ENCODE results near the gene FSTL4.

The FSTL4 gene

DNA sequence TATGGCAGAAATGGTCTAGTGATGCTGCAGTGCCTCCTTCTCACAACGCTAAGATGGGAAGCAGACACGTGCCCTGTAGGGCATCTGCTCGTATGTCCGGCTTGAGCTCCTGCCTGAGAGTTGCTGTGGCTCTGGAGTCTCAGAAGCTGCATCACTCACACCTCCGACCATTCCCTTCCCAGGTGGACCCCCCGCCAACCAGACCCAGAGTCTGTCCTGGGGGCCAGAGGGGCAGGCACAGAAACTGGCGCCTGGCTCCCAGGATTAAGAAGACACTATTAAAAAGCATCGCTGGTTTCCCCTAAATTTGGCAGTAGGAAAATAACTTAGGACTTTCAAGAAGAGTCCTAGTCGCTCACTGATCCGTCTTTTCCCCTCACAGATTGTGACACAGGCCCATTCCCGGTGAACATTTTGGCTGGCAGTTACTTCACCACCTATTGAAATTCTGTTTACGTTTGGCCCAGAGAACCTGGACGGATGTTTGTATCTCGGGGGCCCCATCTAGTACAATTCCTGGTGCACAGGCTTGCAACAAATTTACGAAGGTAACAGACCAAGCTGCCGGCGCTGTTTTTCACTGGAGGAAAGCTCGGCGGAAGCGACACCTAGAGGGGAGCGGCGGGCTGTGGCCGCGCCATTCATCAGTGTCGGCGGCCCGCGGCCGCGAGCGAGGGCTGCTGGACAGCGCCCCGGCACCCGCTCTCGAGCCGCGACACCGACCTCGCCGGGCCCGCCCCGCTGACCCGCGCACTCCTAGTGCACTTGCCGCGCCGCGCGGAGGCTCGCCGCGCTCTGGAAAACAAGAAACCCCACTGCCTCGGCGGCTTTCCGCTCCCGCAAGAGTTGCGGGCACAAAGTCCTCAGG lies 1.6 kb downstream of the FSTL4 start:
- peak; percentile 48 for DNase-seq

DNA sequence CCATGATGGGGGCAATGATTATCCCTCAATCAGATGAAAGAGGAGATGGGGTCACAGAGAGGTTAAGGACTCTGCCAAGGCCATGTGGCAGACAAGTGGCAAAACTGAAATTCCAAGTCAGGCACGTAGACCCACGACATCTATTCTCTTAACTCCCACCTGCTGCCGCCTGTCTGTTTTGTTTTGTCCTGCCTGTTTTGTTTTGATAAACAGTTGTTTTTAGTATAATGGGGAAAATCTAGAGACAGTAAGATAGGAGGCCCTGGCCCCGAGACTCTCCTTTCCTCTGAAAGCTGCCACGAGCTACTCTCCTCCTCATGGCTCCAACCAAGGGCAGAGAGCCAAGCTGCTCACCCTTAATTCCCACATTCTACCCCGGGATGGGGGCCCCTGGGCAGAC lies 4.9 kb downstream of the FSTL4 start:
- DNase-seq: no peak

DNA sequence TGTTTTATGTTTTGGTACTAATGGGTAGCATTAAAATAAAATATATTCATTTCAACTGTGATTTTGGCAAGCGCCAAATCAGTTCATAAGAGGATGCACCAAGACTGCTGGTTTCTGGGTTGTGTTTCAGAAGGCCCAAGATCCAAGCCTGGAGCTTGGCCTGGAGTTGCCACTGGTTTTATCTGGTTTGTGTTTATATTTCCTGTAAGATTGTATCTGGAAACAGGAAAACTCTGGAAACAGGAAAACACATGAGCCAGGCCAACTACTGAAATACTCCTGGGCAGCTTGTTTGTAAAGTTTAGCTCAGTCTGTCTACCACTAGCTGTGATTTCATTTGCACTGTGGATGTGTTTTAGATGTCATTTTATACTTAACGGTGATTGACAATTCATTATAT lies 5.5 kb downstream of the FSTL4 start:
- DNase-seq: no peak

DNA sequence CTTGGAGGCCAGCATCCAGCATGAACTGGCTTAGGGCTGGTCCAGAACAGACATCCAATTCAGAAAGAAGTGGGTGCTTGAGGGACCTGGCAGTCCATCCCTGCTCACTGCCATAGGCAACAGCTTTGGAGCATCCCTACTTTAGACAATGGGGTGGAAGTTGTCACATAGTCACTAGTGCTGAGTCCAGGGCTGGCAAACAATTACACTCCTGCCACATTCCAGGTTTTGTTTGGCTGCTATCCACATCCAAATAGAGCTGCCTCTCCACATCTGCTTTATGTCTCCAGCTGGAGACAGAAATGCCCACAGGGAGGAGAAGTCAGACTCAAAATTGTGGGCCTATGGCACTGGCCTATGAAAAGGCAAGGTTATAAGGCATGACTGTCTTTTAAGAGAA lies 7.0 kb downstream of the FSTL4 start:
- no peak for DNase-seq

DNA sequence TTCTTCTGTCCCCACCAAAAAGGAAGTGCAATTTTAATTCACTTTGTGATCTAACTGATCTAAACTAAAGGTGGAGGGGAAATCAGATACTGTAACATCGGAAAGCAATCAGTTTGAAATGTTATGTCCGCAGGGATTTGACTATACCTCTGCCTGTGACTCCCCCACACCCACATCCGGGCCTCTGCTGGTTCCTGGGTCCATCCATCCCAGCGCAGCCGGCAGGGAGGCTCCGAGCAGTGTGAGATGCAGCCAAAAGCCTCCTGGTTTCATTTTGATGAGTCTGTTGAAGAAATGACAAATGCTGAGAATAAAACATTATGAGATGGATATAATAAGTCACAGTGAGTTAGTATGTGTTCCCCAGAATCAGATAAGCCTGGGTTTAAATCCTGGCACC lies 8.6 kb downstream of the FSTL4 start:
- DNase-seq: no peak

DNA sequence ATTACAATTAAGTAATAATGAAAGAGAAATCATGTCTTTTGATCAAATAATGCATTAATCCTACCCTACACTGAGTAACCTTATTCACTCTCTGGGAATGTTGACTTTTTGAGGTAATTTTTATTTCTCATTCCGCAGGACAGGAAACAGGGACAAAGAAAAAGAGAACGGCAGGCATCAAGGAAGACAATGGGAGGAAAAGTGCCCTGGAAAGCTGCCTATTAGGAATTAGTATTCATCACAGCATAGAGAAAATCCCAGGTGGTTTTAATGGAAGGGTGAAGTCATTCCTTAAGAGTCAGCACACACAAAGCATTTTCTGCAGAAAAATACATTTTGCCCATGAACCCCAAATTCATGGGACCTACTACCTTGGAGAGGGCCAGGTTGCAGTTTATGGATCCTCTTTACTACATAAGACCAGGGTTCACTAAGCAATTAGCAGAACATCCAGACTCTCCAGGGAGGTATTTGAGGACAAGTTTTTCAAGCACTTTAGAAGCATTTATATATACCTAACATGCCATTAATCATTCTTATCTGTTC lies 9.4 kb downstream of the FSTL4 start:
- DNase-seq: no peak

DNA sequence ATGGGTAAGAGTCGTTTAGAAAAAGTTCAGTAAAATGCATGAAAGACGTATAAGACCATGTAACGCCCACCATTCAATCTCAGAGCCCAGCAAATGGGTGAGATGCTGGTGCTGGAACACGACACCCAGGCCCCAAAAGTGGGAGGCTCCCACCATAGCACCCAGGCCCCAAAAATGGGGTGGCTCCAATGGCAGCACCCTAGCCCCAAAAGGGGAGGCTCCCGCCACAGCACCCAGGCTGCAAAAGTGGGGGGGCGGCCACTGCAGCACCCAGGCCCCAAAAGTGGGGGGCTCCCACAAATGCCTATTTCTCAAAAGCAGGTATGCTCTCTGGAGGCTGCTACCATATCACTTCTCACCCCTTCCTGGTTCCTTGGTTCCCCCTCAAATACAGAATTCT lies 12.7 kb downstream of the FSTL4 start:
- DNase-seq: no peak

DNA sequence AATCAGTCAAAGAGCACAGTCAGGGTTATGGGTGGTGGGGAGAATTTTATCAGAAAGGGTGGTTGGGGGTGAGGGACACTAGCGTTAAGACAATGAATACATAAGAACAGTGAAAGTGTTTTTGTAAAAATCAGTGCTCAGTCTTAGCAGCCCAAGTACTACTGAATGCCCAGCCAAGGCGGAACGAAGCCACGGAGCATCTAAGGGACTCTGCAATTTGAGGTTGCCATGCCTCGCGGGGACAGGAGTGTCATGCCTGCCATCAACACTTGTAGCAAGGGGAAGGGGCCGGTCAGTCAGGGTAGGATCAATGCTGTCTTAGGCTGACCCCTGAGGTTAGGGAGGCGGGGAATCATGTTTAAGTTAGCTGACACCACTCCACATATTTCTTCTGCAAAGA lies 13.3 kb downstream of the FSTL4 start:
- no peak for DNase-seq

DNA sequence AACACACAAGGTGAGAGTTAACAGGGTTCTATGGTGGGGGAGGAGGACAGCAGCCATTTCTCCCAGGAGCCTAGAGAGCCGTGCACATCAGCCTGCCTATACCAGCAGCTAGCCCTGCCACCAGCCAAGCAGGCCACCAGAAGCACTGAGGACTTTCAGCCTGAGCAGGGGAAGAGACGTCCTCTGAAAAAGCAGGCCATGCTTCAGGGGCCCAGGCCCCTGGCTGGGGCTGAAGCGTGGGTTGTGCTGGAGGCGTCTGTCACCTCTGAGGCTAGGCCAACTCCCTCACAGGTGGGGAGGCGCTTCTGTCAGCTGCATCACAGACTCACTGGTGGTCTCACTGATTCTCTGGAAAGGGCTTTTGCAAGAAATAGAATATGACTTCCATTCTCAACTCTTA lies 16.3 kb downstream of the FSTL4 start:
- DNase-seq: no peak

DNA sequence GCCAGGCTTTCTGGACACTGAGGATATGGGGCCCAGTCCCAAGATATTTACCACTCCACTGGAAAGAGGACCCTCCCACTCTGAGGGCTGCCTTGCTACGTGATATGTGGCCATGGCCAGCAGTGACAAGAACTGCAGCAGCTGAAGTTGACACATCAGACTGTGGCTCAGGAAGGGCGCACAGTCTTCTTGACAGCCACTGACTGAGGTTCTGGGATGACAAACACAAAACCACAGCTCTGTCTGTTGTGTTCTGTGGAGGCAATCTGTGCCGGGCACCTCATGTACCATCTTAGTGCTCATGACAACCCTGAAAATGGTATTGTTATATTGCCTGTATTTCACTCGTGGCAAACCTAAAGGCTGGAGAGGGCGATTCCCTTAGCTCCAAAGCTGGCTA lies 16.9 kb downstream of the FSTL4 start:
- DNase-seq: no peak

DNA sequence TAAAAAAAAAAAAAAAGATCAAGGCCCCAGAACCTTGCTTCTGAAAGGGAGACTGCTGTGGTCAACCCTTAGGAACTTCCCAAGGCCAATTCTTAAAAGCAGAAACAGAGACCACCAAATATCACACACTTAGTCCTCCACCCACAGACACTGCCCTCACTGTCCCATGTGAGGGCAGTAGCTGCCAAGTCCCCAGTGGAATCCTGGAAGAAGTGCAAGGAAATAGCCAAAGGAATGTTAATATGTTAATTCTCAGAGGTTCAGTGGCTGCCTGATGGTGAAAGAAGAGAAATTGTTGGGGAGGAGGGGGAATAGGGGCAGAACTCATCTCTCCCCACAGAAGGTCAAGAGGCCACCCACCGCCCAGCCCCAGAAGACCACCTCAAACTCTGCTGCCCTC lies 23.1 kb downstream of the FSTL4 start:
- no peak for DNase-seq

DNA sequence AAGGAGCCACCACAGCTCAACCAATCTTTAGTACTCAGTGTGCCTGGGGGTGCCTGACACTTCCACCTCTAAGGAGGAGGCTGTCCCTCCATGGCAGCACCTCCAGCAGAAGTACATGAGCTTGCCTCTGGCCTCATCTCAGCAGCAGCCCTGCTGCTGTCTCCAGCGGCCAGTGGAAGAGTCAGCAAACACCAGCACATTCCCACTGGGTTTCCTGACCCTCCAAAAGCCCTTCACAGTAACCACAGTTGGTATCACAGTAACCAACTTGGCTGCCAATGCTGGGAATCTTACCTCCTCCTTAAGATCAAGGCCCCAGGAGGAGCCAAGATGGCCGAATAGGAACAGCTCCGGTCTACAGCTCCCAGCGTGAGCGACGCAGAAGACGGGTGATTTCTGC lies 29.4 kb downstream of the FSTL4 start:
- no peak for DNase-seq

DNA sequence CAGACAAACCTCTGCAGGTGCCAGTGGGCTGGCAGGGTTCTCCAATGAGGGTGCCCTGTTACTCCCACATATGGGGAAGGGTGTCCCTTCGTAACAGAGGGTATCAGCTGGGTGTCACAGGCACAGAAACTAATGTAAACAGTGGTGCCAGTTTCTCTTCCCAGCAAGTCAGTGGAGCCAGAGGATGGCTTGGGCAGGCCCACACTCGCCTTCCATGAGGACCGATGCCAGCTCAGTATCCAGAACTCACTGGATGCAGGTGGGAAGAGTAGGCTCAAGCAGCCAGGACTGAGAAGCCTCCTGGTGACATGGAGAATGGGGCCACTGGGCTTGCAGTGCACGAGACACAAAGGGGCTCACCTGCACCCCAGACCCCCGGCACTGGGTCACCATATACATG lies 30.4 kb downstream of the FSTL4 start:
- no peak for DNase-seq

DNA sequence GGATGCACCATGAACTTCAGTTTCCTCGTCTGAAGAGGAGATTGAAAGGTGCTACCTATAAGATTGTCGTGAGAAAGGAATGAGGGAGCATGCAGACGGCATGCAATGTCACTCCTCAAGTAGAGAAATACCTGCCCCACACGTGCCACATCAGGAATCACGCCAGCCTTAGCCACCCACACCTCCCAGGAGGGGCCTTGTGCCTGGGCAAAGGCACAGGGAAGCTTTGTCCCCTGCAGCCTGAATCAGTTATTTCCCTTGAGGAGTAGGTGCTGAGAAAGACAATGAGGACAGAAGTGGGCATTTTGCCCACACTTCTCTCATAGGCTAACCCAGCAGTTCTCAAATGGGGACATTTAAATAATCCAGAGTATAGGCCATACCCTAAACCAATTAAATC lies 31.0 kb downstream of the FSTL4 start:
- DNase-seq: no peak

DNA sequence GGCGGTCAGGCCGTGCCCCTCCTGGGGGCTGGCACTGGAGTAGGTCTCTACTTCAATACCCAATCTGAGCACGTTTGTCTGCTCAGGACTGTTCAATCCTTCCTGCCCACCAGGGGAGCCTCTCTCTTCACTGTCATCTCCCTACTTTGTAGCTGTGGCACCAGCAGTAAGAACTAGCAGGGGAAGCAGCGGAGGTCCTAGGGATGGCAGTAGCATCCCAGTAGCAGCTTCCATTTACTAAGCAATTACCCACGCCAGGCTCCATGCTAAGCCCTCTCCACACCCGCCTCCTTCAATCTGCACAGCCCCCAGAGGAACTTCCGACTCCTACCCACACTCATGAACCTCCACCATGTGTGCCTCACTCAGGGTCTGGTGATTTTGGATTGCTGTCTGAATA lies 31.7 kb downstream of the FSTL4 start:
- no peak for DNase-seq

DNA sequence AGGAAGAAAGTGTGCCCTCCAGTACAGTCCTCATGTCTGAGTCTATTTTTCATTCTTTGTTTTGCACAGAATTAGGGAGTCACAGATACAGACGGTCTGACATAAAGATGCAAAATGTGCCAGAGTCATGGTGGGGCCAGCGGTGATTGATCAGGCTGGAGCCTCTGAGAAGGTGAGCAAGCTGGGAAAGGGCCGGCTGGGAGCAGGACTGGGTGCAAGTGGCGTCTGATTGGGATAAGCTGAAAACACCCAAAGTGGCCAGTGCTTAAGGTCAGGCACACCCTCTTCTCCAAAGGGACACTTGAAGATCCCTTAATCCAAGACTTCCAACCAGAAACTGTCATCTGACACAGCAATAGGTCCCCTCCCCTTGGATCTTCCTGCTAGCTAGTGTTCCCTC lies 32.6 kb downstream of the FSTL4 start:
- no peak for DNase-seq

DNA sequence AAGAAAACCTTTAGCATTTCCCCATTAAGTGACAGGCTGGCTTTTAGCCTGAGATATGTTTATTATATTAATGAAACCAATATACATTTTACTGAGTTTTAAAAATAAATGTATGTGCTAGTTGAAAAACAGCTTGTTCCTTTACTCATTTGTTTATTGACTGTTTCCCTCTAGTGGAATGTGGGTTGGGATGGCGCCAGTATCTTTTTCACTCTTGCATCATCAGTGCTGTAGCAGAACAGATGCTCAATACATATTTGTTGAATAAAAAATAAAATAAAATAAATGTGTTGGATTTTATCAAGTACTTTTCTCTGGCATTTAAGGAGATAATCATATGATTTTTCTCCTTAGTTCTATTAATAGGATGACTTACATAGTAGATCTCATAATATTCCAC lies 43.0 kb downstream of the FSTL4 start:
- DNase-seq: no peak

DNA sequence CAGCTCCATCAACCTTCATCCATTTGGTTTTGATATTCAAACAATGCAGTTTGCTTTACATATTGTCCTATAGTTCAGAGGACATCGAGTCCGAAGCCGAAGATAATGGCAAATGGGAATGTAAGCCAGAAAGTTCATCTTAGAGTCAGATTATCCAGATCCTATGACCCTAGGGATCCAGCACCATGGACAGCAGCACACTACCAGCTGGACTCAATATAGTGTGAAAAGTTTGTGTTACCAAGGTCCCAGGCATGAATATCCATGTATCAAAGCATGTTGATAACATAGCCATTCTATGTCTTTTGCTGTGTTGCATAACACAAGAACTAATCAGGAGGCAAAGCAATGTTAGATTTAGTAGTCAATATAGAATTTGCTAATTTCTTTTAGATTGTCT lies 46.3 kb downstream of the FSTL4 start:
- DNase-seq: peak; percentile 15

DNA sequence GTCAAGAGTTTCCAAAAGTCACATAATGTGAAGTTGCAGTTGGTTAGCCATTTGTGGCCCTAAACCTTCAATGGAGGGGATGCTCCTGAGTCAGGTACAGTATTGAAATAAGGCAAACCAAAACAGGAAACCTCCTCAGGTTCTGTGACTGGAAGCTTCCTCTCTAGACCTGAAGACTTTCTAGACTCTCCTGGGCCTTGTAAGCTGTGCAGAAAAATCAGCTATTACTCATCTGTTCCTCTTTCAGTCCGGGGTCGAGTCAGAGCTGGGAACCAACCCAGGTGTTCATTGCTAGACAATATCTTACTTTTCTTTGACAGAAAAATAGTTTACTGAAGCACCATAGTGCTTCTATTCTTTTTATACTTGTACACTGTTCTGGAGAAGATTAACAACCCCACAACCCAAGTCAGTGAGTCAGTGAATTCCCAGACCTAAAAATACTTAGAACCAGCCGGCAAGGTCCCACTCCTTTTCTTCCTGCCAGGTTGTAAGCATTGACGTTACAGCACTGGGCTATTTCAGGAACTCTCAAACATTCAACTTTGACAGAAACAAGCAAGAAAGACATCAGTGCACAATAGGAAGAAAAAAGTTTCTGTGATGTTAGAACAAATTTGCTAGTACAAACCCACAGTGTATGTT lies 47.3 kb downstream of the FSTL4 start:
- no peak for DNase-seq

DNA sequence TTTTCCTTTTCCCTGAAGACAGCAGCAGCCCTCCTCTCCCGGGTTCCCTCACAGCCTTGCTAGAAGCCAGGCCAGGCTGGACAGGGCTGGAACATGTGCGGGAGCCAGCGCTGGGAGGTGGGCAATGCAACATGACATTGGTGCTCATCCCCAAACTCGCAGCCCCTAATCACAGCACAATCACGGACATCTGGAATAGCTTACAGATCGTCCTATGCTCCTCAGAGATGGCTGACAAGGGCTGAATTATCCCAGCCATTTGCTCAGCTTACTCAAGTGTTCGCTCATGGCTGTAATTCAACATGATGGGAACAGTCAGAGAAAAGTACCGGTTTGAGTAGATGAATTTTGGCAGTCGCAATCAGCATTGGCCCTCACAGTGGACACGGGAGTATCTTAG lies 49.8 kb downstream of the FSTL4 start:
- no peak for DNase-seq

DNA sequence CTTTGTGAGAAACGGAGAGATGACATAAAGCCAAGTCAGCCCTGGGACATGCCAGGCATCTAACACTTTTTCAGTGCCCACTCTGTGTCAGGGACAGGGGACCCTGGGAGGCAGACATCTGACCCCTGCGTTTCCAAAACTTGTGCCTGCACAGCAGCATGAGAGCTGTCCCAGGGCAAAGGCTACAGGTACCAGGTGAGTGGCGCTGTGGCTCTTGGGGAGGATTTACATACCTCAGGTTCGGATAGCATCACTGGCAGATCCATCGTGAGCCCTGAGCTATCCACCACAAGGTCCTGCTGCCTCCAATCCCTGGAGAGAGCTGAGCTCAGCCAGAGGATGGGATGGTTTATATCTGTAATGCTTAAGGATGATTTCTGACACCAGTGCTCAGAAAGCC lies 52.4 kb downstream of the FSTL4 start:
- DNase-seq: no peak

DNA sequence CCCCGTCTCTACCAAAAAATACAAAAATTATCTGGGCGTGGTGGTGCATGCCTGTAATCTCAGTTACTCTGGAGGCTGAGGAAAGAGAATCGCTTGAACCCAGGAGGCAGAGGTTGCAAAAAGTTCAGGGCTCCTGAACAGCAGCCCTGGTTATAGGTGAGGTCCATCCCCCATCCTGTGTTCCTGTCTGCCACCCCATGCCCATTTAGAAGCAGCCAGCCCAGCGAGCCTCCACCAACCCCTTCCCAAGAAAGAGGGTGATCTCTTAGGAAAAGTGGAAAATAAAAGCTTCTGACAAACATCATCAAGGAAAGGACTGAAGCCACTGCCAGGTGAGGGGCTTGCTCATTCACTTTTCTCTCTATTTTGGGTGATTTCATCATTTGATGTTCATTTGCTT lies 55.8 kb downstream of the FSTL4 start:
- DNase-seq: no peak

DNA sequence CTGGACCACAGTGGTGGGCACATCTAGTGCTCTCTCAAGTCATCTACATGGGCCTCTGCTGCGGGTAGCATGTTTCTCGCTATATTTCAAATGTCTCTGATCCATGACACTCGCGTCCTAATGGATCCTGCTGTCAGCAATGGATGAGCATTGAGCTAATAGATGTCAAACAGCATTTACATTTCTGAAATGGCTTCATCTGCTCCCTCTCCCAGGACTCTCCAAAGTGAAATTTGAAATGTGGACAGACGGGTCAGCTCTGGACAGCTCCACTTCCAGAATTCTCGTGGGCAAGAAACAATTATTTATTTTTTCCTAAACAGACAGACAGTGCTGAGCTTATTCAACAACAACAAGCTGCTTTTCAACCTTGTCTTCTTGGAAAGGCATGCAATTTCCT lies 58.1 kb downstream of the FSTL4 start:
- DNase-seq: no peak

DNA sequence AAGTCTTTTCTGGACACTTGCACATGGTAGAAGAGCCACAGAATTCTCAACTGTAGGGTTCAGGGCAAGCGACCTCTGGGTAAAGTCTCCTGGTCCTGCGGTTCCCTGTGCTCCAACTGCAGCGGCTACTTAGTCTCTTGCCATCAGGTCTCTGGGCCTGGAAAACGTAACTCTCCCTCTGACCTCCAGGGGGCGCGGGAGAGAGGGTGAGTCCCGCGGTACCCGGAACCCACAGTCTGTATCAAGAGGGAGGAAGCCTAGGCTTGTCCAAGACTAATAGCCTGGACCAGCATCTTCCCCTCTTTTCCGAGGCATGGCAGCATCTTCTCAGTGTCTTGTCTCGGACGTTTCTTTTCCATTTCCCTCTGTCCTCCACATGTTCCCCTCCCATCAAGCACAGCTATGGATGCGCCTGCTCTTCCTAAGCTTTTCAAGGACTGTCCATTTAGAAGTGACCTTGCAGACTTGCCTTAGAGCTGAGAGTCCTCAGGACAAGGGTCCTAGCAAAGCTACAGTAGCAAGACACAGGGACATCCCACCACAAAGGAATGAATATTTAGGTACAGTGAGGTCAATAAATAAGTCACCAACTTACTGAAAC lies 59.3 kb downstream of the FSTL4 start:
- DNase-seq: peak; percentile 69

Data from activated CD4-positive, alpha-beta T cell treated with anti-CD3 and anti-CD28 coated beads, Interleukin-2, Interleukin-6, amounts not matched to agents 100 ng/mL and 50 ng/mL, durations not matched to agents 16 hours and 8 hours (primary cell).